Breast epithelium (tissue), 4 donors: ENCODE measurements around the gene DAP3. TPM values are rescaled to one million over a fixed set of nuclear protein-coding genes. Genes with fewer than 3 reads are reported as not detected.
"Not testable (repeated sequence)": the region's sequence is repeated elsewhere in the genome, so short reads cannot be mapped to it uniquely, and the experiment has no call there.

Experiments used
- DNase-seq, 2 donors: peaks; one replicate each; pipeline ENCODE4 v3.0.0-alpha.2; 2019; ENCODE audit warnings: low spot score in 2 of 2
- H3K27ac ChIP-seq, 2 donors: fragments of 200-600 bp; sonication (generic) in 1 of 2; one replicate each; pipeline ENCODE4 v1.5.1; 2016 to 2019; ENCODE audit warnings: mild to moderate bottlenecking in 1 of 2
- H3K27me3 ChIP-seq, 2 donors: fragments of 200-600 bp; sonication (generic) in 1 of 2; one replicate each; pipeline versions ENCODE4 v1.5.1 to v1.6.0; 2017 to 2019; ENCODE audit warnings: control low read depth in 1 of 2, mild to moderate bottlenecking in 1 of 2
- H3K36me3 ChIP-seq: fragments of 200-600 bp; one replicate; pipeline ENCODE4 v1.5.1; 2019
- H3K4me1 ChIP-seq, 2 donors: fragments of 200-600 bp; sonication (generic); one replicate each; pipeline ENCODE4 v1.5.1; 2016 to 2019; ENCODE audit warnings: control low read depth in 1 of 2
- H3K4me3 ChIP-seq, 3 donors: fragments of 200-600 bp; sonication (generic); 1 replicate in 2 of 3; 2 replicates in 1 of 3; pipeline ENCODE4 v1.5.1; 2016 to 2019; ENCODE audit warnings: mild to moderate bottlenecking in 3 of 3, moderate library complexity in 2 of 3
- H3K9me3 ChIP-seq, 2 donors: fragments of 200-600 bp; sonication (generic) in 1 of 2; one replicate each; pipeline ENCODE4 v1.5.1; 2016 to 2019; ENCODE audit warnings: control low read depth in 1 of 2
- POLR2A ChIP-seq: fragments of 450-650 bp; IDR thresholded peaks from one replicate; pipeline ENCODE4 v1.6.1; 2016; ENCODE audit warnings: antibody characterized with exemption, mild to moderate bottlenecking, moderate library complexity
- POLR2AphosphoS5 ChIP-seq, 3 donors: sonication (generic); formaldehyde crosslinking; IDR thresholded peaks; one replicate each; pipeline ENCODE4 v1.6.1; 2017; ENCODE audit warnings: antibody characterized with exemption in 3 of 3
- intact Hi-C: fragments of 100-400 bp; cut with DNase I; formaldehyde crosslinking; loops from one replicate; pipeline ENCODE4 v1.15.1; 2023; ENCODE audit warnings: low total_unique reads
- total RNA-seq, 3 donors: library from RNA; depleted of rRNA; stranded (reverse); fragments of >200 nt; gene quantifications; one replicate each; pipeline ENCODE4 v1.1.0, GENCODE V29; 2016
- TF ChIP-seq, protein P1 (sequence below), 3 donors: fragments of 450-650 bp; IDR thresholded peaks; one replicate each; pipeline ENCODE4 v1.5.1; 2016 to 2017; ENCODE audit warnings: antibody characterized with exemption in 3 of 3, mild to moderate bottlenecking in 3 of 3, moderate library complexity in 3 of 3

DAP3 gene
- total RNA-seq, 3 donors from 2014 or later: 143 to 195 (median 168) TPM

DNA sequence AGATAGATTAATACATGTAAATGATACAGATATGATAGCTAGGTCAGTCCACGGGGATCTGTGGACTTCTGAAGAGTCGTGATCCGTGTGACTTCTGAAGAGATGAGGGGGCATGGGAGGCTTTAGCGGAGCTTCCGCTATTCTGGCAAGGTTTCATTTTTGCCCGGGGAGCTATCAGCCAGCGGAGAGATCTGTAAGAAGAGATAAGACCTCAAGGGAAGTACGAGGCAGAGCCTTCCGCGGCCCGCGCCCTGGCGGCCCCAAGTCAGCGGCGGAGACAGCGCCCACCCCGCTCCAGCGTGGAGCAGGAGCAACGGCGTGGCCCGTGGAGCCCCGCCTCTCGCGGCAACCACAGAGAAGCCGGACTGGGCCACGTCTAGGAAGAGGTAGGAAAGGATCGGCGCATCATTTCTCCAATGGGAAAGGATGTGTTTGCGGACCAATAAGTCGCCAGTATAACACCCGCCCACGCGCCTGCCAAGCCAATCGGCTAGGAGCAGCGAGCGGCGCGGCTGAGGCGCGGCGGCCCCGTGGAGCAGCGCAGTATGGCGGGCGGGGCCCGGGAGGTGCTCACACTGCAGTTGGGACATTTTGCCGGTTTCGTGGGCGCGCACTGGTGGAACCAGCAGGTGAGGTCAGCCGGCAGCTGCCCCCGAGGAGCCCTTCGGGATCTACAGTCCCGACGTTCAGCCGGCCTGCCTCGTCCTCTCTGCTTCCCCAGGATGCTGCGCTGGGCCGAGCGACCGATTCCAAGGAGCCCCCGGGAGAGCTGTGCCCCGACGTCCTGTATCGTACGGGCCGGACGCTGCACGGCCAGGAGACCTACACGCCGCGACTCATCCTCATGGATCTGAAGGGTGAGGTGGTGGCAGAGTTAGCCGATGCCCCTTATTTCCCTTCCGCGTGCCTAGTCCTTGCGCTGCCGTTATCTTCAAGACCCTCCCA is 56.7 kb downstream of the DAP3 start:
- H3K9me3 ChIP-seq, intact Hi-C loops: not testable (repeated sequence)

GRCh38 chr1:155747586-155747985 is 58.7 kb downstream of the DAP3 start:
- intact Hi-C loops, DNase-seq, H3K27ac ChIP-seq, H3K27me3 ChIP-seq, H3K4me1 ChIP-seq, H3K36me3 ChIP-seq, H3K4me3 ChIP-seq, H3K9me3 ChIP-seq: not testable (repeated sequence)

More for the DNA sequence above, 56.7 kb downstream of the DAP3 start:
- H3K36me3 ChIP-seq, H3K4me1 ChIP-seq, H3K27me3 ChIP-seq: not testable (repeated sequence)
- peak; percentile 92 to 97 for DNase-seq
- peak overlapping the region; percentile 55 to 69 (median 60) for H3K4me3 ChIP-seq
- H3K27ac ChIP-seq: peak overlapping the region; percentile 60 to 76
- peak in 2 of 3 donors; percentile 51 to 63 for TF ChIP-seq POLR2AphosphoS5 (IDR thresholded peaks at IDR 0.05)

- H3K27me3 ChIP-seq, H3K9me3 ChIP-seq, H3K27ac ChIP-seq, H3K4me3 ChIP-seq, intact Hi-C loops, H3K36me3 ChIP-seq, H3K4me1 ChIP-seq, DNase-seq: not testable (repeated sequence)
Observed at GRCh38 chr1:155748141-155748540, 59.2 kb downstream of the DAP3 start.

GRCh38 chr1:155759017-155759416 is 70.1 kb downstream of the DAP3 start:
- H3K27me3 ChIP-seq, H3K4me3 ChIP-seq, intact Hi-C loops, DNase-seq, H3K36me3 ChIP-seq, H3K27ac ChIP-seq, H3K4me1 ChIP-seq, H3K9me3 ChIP-seq: not testable (repeated sequence)

- DNase-seq: no peak
- intact Hi-C loops: no loop called here
- H3K9me3 ChIP-seq: no peaks in the 10 kb centered on the region
- no peak for TF ChIP-seq POLR2AphosphoS5 (IDR thresholded peaks at IDR 0.05)
- TF ChIP-seq, protein P1, sequence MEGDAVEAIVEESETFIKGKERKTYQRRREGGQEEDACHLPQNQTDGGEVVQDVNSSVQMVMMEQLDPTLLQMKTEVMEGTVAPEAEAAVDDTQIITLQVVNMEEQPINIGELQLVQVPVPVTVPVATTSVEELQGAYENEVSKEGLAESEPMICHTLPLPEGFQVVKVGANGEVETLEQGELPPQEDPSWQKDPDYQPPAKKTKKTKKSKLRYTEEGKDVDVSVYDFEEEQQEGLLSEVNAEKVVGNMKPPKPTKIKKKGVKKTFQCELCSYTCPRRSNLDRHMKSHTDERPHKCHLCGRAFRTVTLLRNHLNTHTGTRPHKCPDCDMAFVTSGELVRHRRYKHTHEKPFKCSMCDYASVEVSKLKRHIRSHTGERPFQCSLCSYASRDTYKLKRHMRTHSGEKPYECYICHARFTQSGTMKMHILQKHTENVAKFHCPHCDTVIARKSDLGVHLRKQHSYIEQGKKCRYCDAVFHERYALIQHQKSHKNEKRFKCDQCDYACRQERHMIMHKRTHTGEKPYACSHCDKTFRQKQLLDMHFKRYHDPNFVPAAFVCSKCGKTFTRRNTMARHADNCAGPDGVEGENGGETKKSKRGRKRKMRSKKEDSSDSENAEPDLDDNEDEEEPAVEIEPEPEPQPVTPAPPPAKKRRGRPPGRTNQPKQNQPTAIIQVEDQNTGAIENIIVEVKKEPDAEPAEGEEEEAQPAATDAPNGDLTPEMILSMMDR (IDR thresholded peaks at IDR 0.05): no peak
- no peak for TF ChIP-seq POLR2A
- no peak overlapping the region for H3K4me3 ChIP-seq
- H3K27ac ChIP-seq: no peak overlapping the region
- no peaks in the 10 kb centered on the region for H3K4me1 ChIP-seq
- H3K27me3 ChIP-seq: no peaks in the 10 kb centered on the region
- H3K36me3 ChIP-seq: no peaks in the 10 kb centered on the region
Observed at GRCh38 chr1:155759966-155760630, 71.2 kb downstream of the DAP3 start.

- TF ChIP-seq POLR2AphosphoS5 (IDR thresholded peaks at IDR 0.05): no peak
- TF ChIP-seq, protein P1 (IDR thresholded peaks at IDR 0.05): no peak
- no peak for TF ChIP-seq POLR2A
- no peak overlapping the region for H3K27ac ChIP-seq
- H3K27me3 ChIP-seq: no peaks in the 10 kb centered on the region
- H3K4me1 ChIP-seq: no peaks in the 10 kb centered on the region
- no peaks in the 10 kb centered on the region for H3K36me3 ChIP-seq
- H3K9me3 ChIP-seq: no peaks in the 10 kb centered on the region
- no peak overlapping the region for H3K4me3 ChIP-seq
- intact Hi-C loops: no loop called here
- no peak for DNase-seq
Observed at GRCh38 chr1:155760751-155761475, 72.0 kb downstream of the DAP3 start.
